Lung (tissue), 16 donors: Measurements from ENCODE around the gene EXOSC2. TPM values are rescaled to one million over a fixed set of nuclear protein-coding genes. Genes with fewer than 3 reads are reported as not detected.

Experiments used
- ATAC-seq: fragments of 200-7000 bp; cut with Tn5 transposase; one replicate; pipeline ENCODE4 v1.9.1; 2020; ENCODE audit warnings: moderate number of reproducible peaks; ENCODE audit not compliant: insufficient read depth, low FRiP score
- DNase-seq, 3 donors: peaks; one replicate each; pipeline ENCODE4 v3.0.0-alpha.2; 2013 to 2017
- H3K27ac ChIP-seq, 2 donors: one replicate each; pipeline ENCODE4 v1.5.1; 2013; ENCODE audit warnings: mild to moderate bottlenecking in 2 of 2, moderate library complexity in 2 of 2, control low read depth in 1 of 2, inconsistent platforms in 1 of 2, low read depth in 1 of 2, low read length in 1 of 2
- H3K27me3 ChIP-seq, 3 donors: one replicate each; pipeline ENCODE4 v1.5.1; 2013; ENCODE audit warnings: low read length in 2 of 3; ENCODE audit not compliant: control insufficient read depth in 3 of 3, insufficient read depth in 3 of 3
- H3K36me3 ChIP-seq, 4 donors: one replicate each; pipeline ENCODE4 v1.5.1; 2013; ENCODE audit warnings: low read length in 4 of 4, mild to moderate bottlenecking in 1 of 4, moderate library complexity in 1 of 4; ENCODE audit not compliant: control insufficient read depth in 4 of 4, insufficient read depth in 4 of 4
- H3K4me1 ChIP-seq, 5 donors: one replicate each; pipeline ENCODE4 v1.5.1; 2013; ENCODE audit warnings: low read length in 5 of 5, mild to moderate bottlenecking in 2 of 5, moderate library complexity in 1 of 5; ENCODE audit not compliant: control insufficient read depth in 5 of 5, insufficient read depth in 5 of 5
- H3K4me3 ChIP-seq: one replicate; pipeline ENCODE4 v1.5.1; 2013; ENCODE audit warnings: mild to moderate bottlenecking, control low read depth, moderate library complexity
- H3K9ac ChIP-seq, 2 donors: one replicate each; pipeline ENCODE4 v1.5.1; 2013; ENCODE audit warnings: low read length in 2 of 2, control low read depth in 1 of 2; ENCODE audit not compliant: insufficient read depth in 1 of 2
- H3K9me3 ChIP-seq, 4 donors: one replicate each; pipeline ENCODE4 v1.5.1; 2013; ENCODE audit warnings: low read length in 3 of 4, mild to moderate bottlenecking in 1 of 4, moderate library complexity in 1 of 4; ENCODE audit not compliant: control insufficient read depth in 4 of 4, insufficient read depth in 3 of 4
- CTCF ChIP-seq: IDR thresholded peaks from 2 replicates; pipeline ENCODE4 v1.5.1; 2012; ENCODE audit warnings: mild to moderate bottlenecking; ENCODE audit errors: control extremely low read depth, extremely low read depth
- WGBS, 2 donors: extraction: QIAGEN DNeasy Blood & Tissue Kit; methylation state at CpG; one replicate each; pipeline ENCODE4 v1.1.7; 2013; 5-methylcytosine and 5-hydroxymethylcytosine counted together
- long read RNA-seq, 5 donors: transcript quantifications; one replicate each; lab custom pipeline, GENCODE V29; 2026
- polyA plus RNA-seq, 2 donors: library from polyadenylated mRNA; stranded (reverse); fragments of 200-250 nt; gene quantifications; one replicate each; pipeline ENCODE4 v1.2.1, GENCODE V29; 2013
- total RNA-seq, 2 donors: library from RNA; depleted of rRNA in 1 of 2; stranded (reverse); fragments of >200 nt in 1 of 2; gene quantifications; one replicate each; pipeline ENCODE4 v1.2.1, GENCODE V29; 2014 to 2021
- donor health status: control.
- donor health status: control.
- donor health status: Bipolar disorder and iron deficiency.
- donor health status: healthy.
- donor health status: DM: yes; HTN: yes; CAD: no.

EXOSC2 gene
- total RNA-seq (10 to 100 TPM; 20.2 to 23.0 TPM), polyA plus RNA-seq (10 to 100 TPM; 15.3 to 17.9 TPM)
- long read RNA-seq, donor 1, partial matches to known transcripts = 0 of 3 reads
- long read RNA-seq, donor 1, other reads (novel, unspliced or antisense) = 0 of 3 reads
- long read RNA-seq, donor 2, partial matches to known transcripts = 0 of 2 reads
- long read RNA-seq, donor 2, other reads (novel, unspliced or antisense) = 0 of 2 reads
- long read RNA-seq, donor 3, partial matches to known transcripts = 0 of 1 reads
- long read RNA-seq, donor 3, other reads (novel, unspliced or antisense) = 0 of 1 reads
- long read RNA-seq, donor 4, partial matches to known transcripts = 0 of 4 reads
- long read RNA-seq, donor 4, other reads (novel, unspliced or antisense) = 0 of 4 reads
- long read RNA-seq, donor 5, partial matches to known transcripts = 20 of 25 reads
- long read RNA-seq, donor 5, other reads (novel, unspliced or antisense) = 0 of 25 reads

- peaks cover 2 to 28% (median 18%) of the 10 kb centered on the region in 4 donors for H3K36me3 ChIP-seq
- H3K4me1 ChIP-seq = peaks cover 0 to 29% (median 4%) of the 10 kb centered on the region in 5 donors
- WGBS, 2 donors = 1% methylated on average over 40 of the region's 40 CpGs
- peak within 1 kb of the TSS; percentile 59 to 62 for H3K27ac ChIP-seq
- H3K9me3 ChIP-seq = no peaks in the 10 kb centered on the region
- no peaks in the 10 kb centered on the region for H3K27me3 ChIP-seq
- H3K4me3 ChIP-seq = peak within 1 kb of the TSS; percentile 88
- TF ChIP-seq CTCF = no peak
- DNase-seq (peak; percentile 98 to 99 (median 99)), ATAC-seq (peak; percentile 94)
- peak within 1 kb of the TSS; percentile 85 to 95 for H3K9ac ChIP-seq
Observed at GRCh38 chr9:130693426-130694191, at the start of gene EXOSC2. TSS of gene EXOSC2 (plus strand) at chr9:130693780. CDS start at chr9:130693792, 12 bp downstream.

DNA sequence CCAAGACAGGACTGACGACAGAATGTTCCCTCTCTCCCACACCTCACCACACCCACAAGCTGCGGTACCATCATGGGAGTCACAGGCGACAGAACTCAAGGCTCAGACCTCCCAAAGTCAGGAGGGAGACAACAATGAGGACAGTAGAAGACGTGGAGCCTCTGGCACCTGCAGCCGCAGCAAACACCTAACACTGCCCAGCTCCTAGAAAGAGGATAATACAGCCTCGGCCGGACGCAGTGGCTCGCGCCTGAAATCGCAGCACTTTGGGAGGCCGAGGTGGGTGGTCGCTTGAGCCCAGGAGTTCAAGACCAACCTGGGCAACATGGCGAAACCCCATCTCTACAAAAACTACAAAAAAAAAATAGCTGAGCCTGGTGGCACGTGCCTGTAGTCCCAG is 42.4 kb upstream of the EXOSC2 start:
- no peak overlapping the region for H3K9ac ChIP-seq
- no peak overlapping the region for H3K4me3 ChIP-seq
- H3K27ac ChIP-seq = no peak overlapping the region
- no peak for TF ChIP-seq CTCF
- no peaks in the 10 kb centered on the region for H3K4me1 ChIP-seq
- no peak for ATAC-seq
- peaks cover 0 to 35% (median 6%) of the 10 kb centered on the region in 3 donors for H3K27me3 ChIP-seq
- H3K36me3 ChIP-seq = no peaks in the 10 kb centered on the region
- H3K9me3 ChIP-seq = peaks cover 0 to 4% (median 0%) of the 10 kb centered on the region in 4 donors
- WGBS, 2 donors = 79 to 83% methylated on average over 15 of the region's 15 CpGs
- DNase-seq = no peak

DNA sequence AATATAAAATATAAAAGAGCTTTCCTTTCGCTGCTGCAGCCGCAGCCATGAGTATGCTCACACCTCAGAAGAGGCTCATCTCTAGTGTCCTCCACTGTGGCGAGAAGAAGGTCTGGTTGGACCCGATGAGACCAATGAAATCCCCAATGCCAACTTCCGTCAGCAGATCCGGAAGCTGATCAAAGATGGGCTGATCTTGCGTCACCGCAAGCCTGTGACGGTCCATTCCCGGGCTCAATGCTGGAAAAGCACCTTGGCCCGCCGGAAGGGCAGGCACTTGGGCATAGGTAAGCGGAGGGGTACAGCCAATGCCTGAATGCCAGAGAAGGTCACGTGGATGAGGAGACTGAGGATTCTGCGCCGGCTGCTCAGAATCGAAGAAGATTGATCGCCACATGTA is 41.8 kb upstream of the EXOSC2 start:
- 92% methylated on average over 18 of the region's 18 CpGs for WGBS, 2 donors
- no peak overlapping the region for H3K4me3 ChIP-seq
- TF ChIP-seq CTCF = no peak
- H3K27ac ChIP-seq = no peak overlapping the region
- H3K36me3 ChIP-seq = no peaks in the 10 kb centered on the region
- H3K9me3 ChIP-seq = peaks cover 0 to 7% (median 0%) of the 10 kb centered on the region in 4 donors
- ATAC-seq (no peak), DNase-seq (no peak)
- H3K27me3 ChIP-seq = peaks cover 0 to 40% (median 11%) of the 10 kb centered on the region in 3 donors
- no peaks in the 10 kb centered on the region for H3K4me1 ChIP-seq
- H3K9ac ChIP-seq = no peak overlapping the region
